NCI-H226 (cell line): ENCODE data around the gene KLHL35.
A peak's percentile ranks its signal among the peaks of the same experiment; 100 is the strongest.
"Not testable (repeated sequence)": the region's sequence is repeated elsewhere in the genome, so short reads cannot be mapped to it uniquely, and the experiment has no call there.

ENCODE experiments used
- DNase-seq: peaks from one replicate; pipeline ENCODE4 v3.0.0-alpha.2; 2015

The KLHL35 gene

DNA sequence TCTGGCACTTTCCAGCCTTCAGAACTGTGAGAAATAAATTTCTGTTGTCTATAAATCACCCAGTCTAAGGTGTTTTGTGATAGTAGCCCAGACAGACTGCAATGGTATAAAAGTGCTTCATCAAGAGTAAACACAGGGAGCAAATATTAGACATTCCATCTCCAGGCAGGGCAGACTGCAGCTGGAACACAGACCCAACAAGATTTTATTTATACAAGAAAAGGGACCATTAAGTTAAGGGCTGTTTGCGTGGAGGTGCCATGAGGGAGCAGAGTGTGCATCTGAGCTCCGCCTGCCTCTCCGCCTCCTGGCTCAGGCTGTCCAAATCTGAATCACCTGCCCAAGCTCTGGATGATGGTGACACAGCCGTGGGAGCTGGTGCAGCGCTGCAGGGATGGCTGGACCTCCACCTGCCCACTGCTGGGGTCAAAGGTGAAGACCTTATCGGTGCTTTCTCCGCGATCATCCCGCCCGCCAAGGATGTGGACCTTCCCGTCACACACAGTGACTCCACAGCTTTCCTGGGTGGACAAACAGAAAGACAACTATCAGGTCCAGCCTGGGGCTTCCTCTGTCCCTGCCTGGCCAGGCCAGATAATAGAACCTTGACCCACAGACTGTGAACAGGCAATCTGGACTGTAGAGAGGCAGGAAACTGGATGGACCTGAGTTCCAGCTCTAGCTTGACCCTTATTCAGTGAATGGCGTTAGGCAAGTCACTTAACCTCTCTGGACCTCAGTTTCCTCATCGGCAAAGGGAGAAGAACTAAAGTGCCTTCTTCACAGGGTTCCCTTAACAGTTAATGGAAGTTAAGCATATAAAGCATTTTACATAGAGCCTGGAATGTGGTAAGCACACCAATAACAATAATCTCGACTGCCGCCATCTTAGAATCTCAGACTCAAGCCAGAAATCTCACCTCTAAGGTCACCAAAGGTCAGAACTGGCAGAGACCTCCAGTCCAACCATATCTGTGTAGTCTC lies 10.5 kb downstream of the KLHL35 start:
- no peak for DNase-seq

GRCh38 chr11:75421902-75422247 lies 11.1 kb downstream of the KLHL35 start:
- no peak for DNase-seq

- DNase-seq = no peak
Observed at GRCh38 chr11:75421035-75421602, 11.9 kb downstream of the KLHL35 start.

DNA sequence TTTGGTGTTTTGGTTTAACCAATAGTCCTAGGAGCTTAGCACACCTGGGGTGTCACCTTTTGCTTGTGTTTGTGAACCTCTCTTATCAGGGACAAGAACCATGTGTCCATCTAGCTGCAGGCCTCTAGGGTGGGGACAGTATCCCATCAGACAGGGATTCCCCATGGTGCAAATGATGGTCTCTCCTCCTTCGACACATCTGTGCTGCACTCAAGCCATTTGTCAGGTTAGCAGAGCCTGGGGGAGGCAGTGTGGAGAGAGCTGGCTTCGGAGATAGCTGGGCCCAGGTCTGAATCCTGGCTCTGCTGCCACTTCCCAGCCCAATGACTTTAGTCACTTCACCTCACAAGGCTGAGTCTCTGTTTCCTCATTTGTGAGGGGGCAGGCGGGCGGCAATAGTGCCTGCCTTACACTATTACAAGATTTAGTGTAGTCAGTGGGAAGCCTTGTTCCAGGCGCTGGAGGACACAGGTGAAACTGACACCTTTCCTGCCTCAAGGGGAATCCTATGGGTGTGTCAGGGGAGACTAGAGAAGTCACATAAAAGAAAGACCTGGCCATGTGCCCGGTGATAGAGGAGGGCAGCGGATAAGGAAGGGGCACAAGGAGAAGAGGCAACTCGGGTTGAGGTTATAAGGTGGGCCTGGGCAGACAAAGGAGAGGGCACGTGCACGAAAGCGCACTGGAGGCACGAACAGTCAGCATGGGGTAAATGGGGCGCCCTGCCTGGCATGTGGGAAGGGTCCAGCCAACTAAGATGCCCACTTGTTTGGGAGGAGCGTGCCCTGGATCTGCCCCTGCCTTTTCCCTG lies 12.6 kb downstream of the KLHL35 start:
- no peak for DNase-seq

DNA sequence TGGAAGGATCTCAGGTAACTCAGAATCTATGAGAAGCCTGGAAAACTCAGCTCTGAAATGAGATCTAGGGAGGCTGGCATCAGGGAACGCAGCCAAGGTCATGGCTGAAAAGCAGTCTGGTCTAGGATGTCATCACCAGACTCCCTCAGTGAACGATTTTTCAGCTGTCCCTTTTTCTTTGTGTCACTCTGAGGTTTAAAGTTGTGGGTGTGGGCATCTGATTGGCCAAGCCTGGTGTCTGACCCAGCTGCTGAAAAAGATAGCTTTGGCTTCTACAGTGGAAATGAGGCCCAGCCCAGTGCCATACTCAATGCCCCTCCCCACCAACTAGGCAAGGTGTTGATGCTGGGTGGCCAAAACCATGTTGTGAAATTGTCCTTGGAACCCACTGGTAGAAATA lies 19.1 kb downstream of the KLHL35 start:
- no peak for DNase-seq

DNA sequence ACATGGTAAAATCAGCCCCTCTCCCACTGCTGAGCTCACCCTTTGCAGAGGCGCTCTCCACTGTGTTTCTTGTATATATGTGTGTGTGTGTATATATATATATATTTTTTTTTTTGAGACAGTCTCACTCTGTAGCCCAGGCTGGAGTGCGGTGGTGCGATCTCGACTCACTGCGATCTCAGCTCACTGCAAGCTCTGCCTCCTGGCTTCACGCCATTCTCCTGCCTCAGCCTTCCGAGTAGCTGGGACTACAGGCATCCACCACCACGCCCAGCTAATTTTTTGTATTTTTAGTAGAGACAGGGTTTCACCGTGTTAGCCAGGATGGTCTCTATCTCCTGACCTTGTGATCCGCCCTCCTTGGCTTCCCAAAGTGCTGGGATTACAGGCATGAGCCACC lies 19.9 kb downstream of the KLHL35 start:
- DNase-seq = not testable (repeated sequence)

DNA sequence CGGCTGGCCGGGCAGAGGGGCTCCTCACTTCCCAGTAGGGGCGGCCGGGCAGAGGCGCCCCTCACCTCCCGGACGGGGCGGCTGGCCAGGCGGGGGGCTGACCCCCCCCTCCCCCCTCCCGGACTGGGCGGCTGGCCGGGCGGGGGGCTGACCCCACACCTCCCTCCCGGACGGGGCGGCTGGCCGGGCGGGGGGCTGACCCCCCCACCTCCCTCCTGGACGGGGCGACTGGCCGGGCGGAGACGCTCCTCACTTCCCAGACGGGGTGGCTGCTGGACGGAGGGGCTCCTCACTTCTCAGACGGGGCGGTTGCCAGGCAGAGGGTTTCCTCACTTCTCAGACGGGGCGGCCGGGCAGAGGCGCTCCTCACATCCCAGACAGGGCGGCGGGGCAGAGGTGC lies 23.0 kb downstream of the KLHL35 start:
- not testable (repeated sequence) for DNase-seq

DNA sequence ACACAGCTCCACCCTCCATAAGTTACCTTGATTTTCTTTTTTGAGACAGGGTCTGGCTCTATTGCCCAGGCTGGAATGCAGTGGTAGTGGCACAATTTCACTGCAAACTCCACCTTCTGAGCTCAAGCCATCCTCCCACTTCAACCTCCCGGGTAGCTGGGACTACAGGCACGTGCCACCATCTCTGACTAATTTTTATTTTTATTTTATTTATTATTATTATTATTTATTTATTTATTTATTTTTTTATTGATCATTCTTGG lies 24.1 kb downstream of the KLHL35 start:
- no peak for DNase-seq

DNA sequence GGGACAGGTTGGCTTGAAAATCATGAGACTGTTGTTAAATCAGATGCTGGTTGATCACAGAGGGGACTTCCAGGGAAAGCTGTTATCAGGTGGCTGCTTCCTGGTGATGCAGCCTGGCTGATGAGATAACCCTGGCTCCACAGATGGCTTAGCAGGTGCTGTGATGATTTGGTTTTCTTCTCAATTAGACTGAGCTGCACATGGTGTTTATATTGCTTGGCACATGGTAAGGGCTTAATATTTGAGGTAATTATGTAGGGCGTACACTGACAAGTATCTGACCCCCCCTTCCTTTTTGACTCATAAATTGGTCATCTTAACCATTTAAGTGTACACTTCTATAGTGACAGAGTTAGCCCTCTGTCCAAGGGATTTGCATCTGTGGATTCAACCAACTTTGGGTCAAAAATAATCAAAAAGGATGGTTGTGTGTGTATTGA lies 26.6 kb downstream of the KLHL35 start:
- DNase-seq = no peak

- DNase-seq = no peak
Observed at GRCh38 chr11:75403983-75404658, 28.9 kb downstream of the KLHL35 start.

GRCh38 chr11:75403037-75403436 lies 30.0 kb downstream of the KLHL35 start:
- no peak for DNase-seq

DNA sequence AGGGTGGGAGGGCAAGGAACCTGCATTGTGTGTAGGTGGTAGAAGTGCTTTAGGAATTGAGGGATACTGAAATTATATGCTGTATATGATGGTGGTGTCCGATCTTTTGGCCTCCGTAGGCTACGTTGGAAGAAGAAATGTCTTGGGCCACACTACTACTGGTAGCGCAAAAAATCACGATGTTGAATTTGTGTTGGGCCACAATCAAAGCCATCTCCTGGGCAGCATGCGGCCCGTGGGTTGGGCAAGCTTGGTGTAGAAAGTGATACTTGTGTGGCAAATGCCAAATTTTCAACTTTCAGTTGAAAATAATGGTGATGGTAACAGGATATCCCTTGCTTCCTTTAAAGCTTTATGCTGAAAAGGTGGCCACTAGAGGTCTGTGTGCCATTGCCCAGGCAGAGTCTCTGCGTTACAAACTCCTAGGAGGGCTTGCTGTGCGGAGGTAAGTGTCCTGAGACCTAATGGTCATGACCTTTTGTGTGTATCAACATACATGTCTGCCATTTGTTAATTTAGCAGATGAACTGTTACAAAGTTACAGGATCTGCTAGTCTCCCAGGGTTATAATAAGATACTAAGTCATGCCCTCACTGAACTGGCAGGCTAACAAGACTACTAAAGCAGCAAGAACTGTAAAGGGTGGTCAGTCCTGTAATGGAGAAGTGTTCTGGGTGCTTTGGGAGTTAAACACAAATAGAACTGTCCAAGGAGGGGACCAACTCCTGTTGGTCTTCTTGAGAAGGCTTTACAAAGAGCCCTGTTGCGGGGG lies 30.8 kb downstream of the KLHL35 start:
- DNase-seq = no peak

DNA sequence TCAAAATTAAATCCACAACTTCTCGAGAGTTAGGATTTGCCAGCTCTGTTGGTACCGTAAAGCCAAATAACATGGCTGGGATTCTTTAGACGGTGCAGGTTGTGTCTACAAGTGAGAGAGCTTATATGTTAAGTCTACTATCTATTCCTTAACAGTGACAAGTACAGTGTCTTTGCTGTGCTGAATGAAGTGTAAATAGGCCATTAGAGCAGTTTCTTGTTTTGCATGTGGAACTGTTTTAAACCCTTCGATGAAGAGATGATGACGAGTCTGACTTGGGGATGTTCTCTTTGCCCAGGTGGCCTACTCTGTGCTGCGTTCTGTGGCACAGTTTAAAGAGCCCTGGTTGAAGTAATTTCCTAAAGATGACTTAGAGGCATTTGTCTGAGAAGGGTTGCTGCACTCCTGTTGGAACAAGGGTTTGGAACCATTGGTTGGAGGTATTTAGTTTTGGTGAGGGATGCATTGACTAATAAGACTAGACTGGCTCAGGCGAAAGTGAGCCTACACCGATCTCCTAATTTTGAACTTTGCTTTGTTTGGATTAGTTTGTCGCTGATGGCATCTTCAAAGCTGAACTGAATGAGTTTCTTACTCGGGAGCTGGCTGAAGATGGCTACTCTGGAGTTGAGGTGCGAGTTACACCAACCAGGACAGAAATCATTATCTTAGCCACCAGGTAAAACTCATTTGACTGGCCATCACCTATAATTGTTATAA lies 32.7 kb downstream of the KLHL35 start:
- DNase-seq = no peak

- DNase-seq = peak; percentile 89
Observed at GRCh38 chr11:75399344-75400145, 33.5 kb downstream of the KLHL35 start, which contains the start of gene RPS3. RPS3 (plus strand) TSS chr11:75399518; CDS start chr11:75399548, 30 bp downstream.

GRCh38 chr11:75398906-75399305 lies 34.1 kb downstream of the KLHL35 start:
- no peak for DNase-seq

DNA sequence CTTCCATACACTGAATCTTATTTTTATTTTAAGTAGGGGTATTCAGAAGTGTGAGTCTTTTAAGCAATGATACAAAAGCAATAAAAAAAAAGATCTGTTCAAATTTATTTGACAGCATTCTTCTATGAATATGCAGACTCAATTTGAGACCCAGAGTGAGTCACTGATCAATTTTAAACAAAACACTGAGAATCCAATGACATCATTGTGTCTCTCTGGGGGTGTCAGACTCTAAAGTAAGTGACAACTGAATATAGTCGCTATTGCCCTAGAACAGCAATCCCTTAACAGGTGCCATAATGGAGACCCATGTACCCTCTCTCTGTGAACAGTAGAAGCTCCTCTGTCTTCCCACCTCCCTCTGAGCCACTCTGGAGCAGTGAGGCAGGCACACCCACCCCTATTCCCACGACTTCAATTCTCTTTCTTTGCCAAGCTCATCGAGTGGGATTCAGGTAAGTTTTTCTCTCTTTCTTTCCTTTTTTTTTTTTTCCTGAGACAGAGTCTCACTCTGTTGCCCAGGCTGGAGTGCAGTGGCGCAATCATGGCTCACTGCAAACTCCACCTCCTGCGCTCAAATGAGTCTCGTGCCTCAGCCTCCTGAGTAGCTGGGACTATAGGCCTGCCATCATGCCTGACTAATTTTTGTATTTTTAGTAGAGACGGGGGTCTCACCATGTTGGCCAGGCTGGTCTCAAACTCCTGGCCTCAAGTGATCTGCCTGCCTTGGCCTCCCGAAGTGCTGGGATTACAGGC lies 38.7 kb downstream of the KLHL35 start:
- no peak for DNase-seq

DNA sequence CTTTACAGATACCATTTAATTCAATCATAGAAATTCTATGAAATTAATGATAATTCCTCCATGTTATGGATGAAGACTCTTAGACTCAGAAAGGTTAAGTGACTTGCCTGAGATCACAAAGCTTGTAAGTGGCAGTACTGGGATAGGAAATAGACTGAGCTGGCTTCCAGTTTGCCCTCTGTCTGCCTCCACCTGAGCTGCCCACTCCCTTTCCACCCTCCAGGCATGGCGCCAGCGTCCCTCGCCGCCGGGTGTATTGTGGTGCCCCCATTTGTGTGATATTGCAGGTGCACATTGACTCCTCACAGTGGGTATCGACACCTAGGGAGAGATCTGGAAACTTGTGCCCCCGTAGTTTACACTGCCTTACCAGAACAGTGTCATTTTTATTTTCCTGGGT lies 43.1 kb downstream of the KLHL35 start:
- DNase-seq = no peak

GRCh38 chr11:75389276-75389605 lies 43.8 kb downstream of the KLHL35 start:
- DNase-seq = no peak

- peak; percentile 69 for DNase-seq
Observed at GRCh38 chr11:75388386-75389275, 44.4 kb downstream of the KLHL35 start.
